HG03521 (cell line): ENCODE data around the gene GPRC5B.
A peak's percentile ranks its signal among the peaks of the same experiment; 100 is the strongest.

Source experiments
- ATAC-seq: cut with Tn5 transposase; IDR thresholded peaks from one replicate; pipeline ENCODE4 v1.9.1; 2021; ENCODE audit warnings: mild to moderate bottlenecking, moderate library complexity; ENCODE audit not compliant: unreplicated experiment

The GPRC5B gene, protein sequence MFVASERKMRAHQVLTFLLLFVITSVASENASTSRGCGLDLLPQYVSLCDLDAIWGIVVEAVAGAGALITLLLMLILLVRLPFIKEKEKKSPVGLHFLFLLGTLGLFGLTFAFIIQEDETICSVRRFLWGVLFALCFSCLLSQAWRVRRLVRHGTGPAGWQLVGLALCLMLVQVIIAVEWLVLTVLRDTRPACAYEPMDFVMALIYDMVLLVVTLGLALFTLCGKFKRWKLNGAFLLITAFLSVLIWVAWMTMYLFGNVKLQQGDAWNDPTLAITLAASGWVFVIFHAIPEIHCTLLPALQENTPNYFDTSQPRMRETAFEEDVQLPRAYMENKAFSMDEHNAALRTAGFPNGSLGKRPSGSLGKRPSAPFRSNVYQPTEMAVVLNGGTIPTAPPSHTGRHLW

GRCh38 chr16:19884611-19885450 lies at the start of gene GPRC5B:
TSS of gene GPRC5B (minus strand) at chr16:19884848. CDS start at chr16:19872845, 12,003 bp downstream.
- ATAC-seq, result no peak

DNA sequence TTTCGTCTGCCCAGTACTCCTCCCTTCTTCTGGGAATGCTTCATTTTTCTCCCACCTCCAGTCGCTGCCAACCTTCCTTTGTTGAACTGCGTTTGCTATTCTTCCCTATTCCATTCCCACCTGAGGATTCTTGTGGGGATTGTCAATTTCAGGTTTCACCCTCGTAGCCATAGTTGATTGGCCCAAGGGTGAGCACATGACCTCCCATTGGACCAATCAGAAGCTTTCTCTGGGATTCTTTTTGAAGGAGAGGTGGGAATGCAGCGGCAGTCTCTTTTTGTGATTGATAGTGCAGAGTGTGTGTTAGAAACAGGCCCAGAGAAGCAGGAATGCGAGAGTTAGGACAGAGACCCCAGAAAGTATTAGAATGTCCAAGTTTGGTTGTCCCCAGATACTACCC lies 49.1 kb upstream of the GPRC5B start:
- no peak for ATAC-seq

GRCh38 chr16:19929062-19929511 lies 44.4 kb upstream of the GPRC5B start:
- ATAC-seq, result no peak

GRCh38 chr16:19928432-19928831 lies 43.8 kb upstream of the GPRC5B start:
- ATAC-seq, result no peak

DNA sequence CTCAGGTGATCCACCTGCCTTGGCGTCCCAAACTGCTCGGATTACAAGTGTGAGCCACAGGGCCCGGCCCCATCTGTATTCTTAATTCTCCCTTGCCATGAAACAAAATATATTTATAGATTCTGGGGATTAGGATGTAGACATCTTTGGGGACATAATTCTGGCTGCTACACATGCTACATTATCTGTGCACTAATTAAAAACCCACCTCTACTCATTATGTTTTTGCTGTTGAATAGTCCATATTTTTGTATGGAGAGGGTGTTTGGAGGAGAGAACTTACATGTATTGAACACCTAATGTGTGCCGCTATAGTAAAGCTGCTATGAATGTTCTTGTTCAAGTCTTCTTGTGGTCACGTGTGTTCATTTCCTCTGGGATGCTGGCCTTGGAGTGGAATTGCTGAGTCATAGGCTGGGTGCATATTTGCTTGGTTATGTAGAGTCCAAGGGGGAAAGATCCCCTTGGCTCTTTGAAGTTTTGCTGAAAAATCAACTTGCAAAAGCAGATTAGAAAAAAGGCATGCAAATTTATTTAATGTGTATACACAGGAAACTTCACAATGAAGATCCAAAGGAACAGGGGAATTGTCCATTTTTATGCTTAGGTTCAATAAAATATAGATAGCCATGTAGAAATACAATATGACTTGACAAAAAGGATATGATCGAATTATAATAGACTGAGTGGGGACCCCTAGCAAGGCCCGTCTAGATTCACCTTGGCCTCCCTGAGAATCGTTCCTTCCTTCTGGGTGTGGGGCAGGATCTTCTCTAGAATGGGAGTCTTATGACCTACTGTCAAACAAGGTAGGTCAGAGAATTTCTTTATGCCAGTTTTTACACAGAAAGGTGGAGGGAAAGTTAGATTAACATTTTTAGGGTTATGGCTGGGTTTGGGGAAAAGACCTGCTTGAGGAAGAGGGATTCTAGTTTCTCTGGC lies 42.1 kb upstream of the GPRC5B start:
- no peak for ATAC-seq

DNA sequence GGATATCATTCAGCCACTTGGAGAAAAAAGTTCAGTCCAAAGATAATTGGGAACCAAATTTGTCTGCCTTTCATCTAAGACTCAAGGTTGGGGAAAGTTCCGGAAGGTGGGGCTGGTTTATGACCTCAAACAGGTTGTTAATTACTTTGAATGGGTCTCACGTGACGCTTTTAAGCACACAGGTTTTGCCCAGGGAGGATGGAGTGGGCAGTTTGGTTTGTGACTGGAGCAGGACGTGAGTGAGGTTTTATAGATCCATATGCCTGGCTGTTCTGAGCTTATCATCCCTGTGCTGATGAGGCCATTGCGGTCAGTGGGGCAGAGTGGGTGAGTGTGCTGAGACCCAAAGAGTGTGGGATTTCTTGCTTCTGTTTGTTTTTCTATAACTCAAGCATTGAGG lies 38.7 kb upstream of the GPRC5B start:
- ATAC-seq, result no peak

DNA sequence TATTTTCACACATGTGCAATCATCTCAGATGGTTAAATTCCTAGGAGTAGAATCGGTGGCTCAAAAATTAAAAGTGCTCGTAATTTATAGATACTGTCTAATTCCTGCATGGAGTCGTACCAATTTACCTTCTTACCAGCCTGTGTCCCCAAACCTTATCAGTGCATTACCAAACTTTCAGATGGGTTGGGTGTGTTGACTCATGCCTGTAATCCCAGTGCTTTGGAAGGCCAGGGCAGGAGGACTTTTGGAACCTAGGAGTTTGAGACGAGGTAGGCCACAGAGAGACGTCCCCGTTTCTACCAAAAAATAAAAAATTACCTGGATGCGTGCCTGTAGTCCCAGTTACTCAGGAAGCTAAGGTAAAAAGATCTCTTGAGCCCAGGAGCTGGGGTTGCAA lies 34.5 kb upstream of the GPRC5B start:
- no peak for ATAC-seq

- no peak for ATAC-seq
Measured at GRCh38 chr16:19916064-19916463, 31.4 kb upstream of the GPRC5B start.

DNA sequence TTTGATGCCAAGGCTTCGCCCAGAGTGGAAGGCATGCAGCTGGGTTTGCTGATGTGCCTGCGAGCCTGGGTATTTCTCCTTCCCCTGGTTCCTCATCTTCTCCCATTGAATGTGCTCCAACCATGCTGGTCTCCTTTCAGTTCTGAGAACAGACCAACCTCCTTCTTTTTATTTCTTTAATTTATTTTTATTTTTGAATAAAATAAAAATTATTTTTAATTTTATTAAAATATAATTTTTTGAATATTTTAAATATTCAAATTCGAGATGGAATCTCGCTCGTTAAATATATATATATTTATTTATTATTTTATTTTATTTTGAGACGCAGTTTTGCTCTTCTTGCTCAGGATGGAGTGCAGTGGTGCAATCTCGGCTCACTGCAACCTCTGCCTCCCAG lies 30.2 kb upstream of the GPRC5B start:
- no peak for ATAC-seq

DNA sequence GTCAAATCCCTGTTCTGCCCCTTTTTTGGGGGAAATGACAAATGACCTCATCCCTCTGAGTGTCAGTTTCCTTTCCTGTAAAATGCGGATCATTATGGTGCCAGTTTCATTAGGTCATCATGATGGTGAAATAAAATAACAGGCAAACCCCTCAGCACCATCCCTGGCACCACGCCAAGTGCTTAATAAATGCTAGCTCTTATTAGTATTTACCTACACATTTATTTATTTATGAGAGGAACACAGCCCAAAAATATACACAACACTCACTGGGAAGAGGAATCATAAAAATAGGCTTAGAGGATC lies 28.6 kb upstream of the GPRC5B start:
- no peak for ATAC-seq

- ATAC-seq, result no peak
Measured at GRCh38 chr16:19912455-19913339, 28.0 kb upstream of the GPRC5B start.

DNA sequence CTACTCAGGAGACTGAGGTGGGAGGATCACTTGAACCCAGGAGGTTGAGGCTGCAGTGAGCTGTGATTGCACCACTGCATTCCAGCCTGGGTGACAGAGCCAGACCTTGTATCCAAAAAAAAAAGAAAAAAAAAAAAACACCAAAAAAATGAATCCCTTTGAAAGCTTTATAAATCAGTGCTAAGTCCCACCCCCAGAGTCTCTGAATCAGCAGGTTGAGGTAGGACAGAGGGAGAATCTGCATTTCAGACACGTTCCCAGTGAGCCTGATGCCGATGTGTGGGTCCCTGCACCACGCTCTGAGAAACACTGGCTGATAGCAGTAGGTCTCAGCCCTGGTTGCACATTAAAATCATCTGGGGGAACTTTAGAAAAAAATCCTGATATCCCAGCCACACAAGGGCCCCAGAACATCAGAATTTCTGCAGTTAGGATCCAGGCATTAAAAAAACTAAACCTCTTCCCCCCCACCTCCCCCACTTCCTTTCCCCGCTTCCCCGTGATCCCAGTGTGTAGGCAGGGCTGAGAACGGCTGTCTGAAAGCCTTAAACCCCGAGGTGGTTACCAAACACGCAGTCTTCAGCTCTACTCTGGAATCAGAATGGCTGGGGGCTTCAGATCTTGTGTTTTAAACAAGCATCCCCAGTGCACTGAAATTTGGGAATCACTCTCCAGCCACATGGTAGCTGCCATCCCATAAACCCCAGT lies 27.3 kb upstream of the GPRC5B start:
- ATAC-seq, result no peak

DNA sequence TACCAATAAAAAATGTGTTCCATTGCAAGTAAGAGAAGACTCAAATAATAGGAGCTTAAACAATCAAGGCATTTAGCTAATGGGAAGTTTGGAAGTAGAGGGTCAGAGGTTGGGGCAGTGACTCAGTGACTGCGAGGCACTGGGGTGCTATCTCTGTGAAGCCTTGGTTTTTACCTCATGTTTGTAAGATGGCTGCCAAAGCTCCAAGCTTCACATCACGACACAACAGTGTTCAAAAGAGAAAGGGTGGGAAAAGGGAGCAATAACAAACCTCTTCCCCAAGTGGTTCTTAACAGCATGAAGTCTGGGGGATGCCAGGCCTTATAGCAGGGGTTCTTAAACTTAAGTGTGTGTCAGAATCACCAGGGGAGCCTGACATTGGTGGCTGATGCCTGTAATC lies 26.6 kb upstream of the GPRC5B start:
- no peak for ATAC-seq

GRCh38 chr16:19909750-19910322 lies 25.2 kb upstream of the GPRC5B start:
- no peak for ATAC-seq

DNA sequence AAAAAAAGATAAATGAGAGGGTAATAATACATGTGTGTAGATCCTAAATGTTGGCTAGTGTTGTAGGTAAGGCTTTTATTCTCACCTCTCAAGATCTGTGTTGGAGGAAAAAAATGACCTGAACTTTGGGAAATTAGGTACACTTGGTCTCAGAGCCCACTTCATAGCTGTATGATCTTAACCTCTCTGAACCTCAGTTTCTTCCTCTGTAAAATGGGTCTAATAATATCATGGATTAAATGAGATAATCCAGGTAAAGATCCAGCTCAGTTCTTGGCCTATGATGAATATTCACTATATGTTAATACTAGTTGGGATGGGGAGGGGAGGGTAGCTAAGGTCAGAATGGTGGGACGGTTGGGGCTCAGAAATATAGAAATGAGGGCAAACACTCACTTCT lies 24.3 kb upstream of the GPRC5B start:
- no peak for ATAC-seq

DNA sequence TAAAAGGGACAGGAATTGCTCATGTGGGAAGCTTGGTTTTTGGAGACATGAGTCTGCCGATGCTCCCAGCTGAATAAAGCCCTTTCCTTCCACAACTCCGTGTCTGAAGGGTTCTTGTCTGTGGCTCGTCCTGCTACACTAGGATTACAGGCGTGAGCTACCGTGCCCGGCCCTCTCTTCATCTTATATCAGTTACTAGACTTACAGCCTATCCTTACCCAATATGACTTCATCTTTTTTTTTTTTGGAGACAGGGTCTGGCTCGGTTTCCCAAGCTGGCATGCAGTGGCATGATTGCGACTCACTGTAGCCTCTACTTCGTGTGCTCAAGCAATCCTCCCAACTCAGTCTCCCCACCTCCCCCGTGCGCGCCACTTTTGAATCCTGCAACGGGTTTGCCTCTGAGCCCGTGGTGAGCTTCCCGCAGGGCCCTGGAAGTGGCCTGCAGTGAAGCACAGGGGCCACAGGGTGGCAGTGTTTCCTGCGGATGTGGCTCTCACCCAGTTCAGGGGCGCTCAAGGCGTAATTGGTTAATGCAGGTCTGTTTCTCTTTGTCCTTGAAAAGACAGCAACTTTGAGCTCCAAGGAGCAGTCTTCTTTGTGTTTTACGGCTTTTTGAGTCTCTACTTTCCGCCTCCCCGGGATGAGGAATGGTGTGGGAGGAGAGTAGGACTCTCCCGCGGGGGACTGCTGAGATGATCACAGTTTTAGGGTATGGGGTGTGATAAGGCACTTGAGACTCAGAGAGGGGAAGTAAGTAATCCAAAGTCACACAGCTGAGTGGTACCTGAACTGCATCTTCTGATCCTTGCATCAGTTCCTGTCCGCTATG lies 22.7 kb upstream of the GPRC5B start:
- peak; percentile 85 for ATAC-seq

- ATAC-seq, result no peak
Measured at GRCh38 chr16:19901164-19901563, 16.5 kb upstream of the GPRC5B start.

- ATAC-seq, result no peak
Measured at GRCh38 chr16:19899605-19899955, 14.9 kb upstream of the GPRC5B start.
